ENCODE results near the gene AGFG1.

The AGFG1 gene

DNA sequence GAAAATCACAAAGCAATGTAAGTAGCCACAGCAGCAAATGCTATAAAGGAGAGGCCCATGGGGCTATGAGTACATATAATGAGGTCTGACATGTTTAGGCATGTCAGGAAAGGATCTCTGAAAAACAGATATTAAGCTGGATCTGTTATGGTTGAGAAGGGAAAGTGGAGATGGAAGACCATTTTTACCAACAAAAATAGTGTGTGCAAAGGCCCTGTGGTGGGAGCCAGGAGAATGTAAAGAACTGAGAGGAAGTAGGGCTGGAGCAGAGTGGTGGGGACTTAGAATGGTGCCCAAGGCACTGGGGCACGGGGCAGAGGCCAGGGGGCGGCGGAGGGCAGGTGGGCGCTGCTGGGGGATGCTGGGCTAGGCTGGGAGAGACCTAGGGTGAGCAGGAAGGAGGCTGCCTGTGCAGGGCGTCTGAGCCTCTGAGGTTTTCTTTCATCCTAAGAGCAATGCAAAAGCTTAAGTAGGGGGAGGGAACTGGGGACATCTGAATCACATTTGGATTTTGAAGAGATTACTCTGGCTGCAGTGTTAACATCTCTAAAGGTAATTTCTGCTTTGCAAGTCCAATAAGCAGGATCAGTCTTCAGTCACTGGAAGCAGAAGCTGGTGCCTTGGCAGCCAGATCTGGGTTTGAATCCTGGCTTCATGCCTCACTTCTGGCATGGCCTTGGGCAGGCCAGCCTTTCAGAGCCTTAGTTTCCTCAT, 4.9 kb upstream of the AGFG1 start:
- Histone ChIP-seq H3K36me3 (no peaks in the 10 kb centered on the region), H3K27me3 (no peaks in the 10 kb centered on the region), H3K9me3 (no peaks in the 10 kb centered on the region), H3K4me1 (ENCODE audit: control insufficient read depth in 1 of 2, insufficient read depth in 1 of 2, low read depth in 1 of 2, low read length in 1 of 2) (peaks cover 9 to 22% of the 10 kb centered on the region in 2 experiments), H3K4me3 (ENCODE audit: low read depth in 1 of 2, low read length in 1 of 2) (no peak overlapping the region), H3K27ac (no peak overlapping the region)
- TF ChIP-seq, protein P1, sequence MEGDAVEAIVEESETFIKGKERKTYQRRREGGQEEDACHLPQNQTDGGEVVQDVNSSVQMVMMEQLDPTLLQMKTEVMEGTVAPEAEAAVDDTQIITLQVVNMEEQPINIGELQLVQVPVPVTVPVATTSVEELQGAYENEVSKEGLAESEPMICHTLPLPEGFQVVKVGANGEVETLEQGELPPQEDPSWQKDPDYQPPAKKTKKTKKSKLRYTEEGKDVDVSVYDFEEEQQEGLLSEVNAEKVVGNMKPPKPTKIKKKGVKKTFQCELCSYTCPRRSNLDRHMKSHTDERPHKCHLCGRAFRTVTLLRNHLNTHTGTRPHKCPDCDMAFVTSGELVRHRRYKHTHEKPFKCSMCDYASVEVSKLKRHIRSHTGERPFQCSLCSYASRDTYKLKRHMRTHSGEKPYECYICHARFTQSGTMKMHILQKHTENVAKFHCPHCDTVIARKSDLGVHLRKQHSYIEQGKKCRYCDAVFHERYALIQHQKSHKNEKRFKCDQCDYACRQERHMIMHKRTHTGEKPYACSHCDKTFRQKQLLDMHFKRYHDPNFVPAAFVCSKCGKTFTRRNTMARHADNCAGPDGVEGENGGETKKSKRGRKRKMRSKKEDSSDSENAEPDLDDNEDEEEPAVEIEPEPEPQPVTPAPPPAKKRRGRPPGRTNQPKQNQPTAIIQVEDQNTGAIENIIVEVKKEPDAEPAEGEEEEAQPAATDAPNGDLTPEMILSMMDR (IDR thresholded peaks at IDR 0.05), result no peak

DNA sequence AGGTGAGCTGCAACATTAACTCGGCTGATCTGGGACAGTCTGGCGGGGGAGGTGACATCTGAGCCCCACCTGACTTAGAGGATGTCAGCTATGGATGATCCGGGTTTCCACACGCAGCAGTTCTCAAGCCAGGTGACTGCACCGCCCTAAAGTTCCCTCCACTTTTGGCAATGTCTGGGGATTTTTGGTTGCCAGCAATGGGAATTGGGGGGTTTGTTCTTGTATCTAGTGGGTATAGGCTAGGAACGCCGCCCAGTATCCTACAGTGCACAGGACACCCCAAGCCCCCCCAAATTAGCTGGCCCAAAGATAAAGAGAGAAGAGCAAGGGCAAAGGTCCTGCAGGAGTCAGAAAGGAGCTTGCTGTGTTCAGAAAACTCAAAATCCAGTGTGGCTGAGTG, 544 bp upstream of the AGFG1 start:
- peaks cover 36 to 58% of the 10 kb centered on the region in 2 experiments for H3K4me1 ChIP-seq (ENCODE audit: control insufficient read depth in 1 of 2, insufficient read depth in 1 of 2, low read depth in 1 of 2, low read length in 1 of 2)
- TF ChIP-seq, protein P1 (IDR thresholded peaks at IDR 0.05), result no peak
- no peaks in the 10 kb centered on the region for H3K9me3 ChIP-seq
- peak overlapping the region; percentile 63 to 76 for H3K4me3 ChIP-seq (ENCODE audit: low read depth in 1 of 2, low read length in 1 of 2)
- H3K27ac ChIP-seq, result peak overlapping the region; percentile 96
- H3K36me3 ChIP-seq, result no peaks in the 10 kb centered on the region
- H3K27me3 ChIP-seq, result no peaks in the 10 kb centered on the region

GRCh38 chr2:227472265-227473121, 537 bp downstream of the AGFG1 start:
- H3K9me3 ChIP-seq, result no peaks in the 10 kb centered on the region
- H3K36me3 ChIP-seq, result no peaks in the 10 kb centered on the region
- peak overlapping the region; percentile 96 for H3K27ac ChIP-seq
- H3K4me3 ChIP-seq (ENCODE audit: low read depth in 1 of 2, low read length in 1 of 2), result peak overlapping the region; percentile 63 to 76
- H3K27me3 ChIP-seq, result no peaks in the 10 kb centered on the region
- TF ChIP-seq, protein P1 (IDR thresholded peaks at IDR 0.05), result no peak
- H3K4me1 ChIP-seq (ENCODE audit: control insufficient read depth in 1 of 2, insufficient read depth in 1 of 2, low read depth in 1 of 2, low read length in 1 of 2), result peaks cover 38 to 59% of the 10 kb centered on the region in 2 experiments

DNA sequence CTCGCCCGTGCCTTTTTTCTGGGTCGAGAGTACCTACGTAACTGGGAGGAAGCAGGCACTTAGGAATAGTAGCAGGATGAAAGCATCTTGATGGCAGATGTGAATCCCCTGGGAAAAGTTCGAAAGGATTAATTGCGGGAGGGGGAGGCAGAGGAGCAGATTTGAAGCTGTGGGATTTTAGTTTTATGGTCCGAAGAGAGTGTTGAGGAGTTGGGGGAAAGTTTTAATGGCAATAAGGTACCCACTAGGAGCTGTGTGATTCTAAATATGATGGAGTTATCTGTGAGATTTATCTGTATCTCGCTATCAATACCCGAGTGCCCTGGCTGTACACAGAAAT, 1.1 kb downstream of the AGFG1 start:
- no peaks in the 10 kb centered on the region for H3K9me3 ChIP-seq
- H3K27me3 ChIP-seq, result no peaks in the 10 kb centered on the region
- peak overlapping the region; percentile 63 to 76 for H3K4me3 ChIP-seq (ENCODE audit: low read depth in 1 of 2, low read length in 1 of 2)
- H3K27ac ChIP-seq, result peak overlapping the region; percentile 96
- peaks cover 38 to 59% of the 10 kb centered on the region in 2 experiments for H3K4me1 ChIP-seq (ENCODE audit: control insufficient read depth in 1 of 2, insufficient read depth in 1 of 2, low read depth in 1 of 2, low read length in 1 of 2)
- H3K36me3 ChIP-seq, result no peaks in the 10 kb centered on the region
- TF ChIP-seq, protein P1 (IDR thresholded peaks at IDR 0.05), result no peak

GRCh38 chr2:227473806-227474205, 1.9 kb downstream of the AGFG1 start:
- peak overlapping the region; percentile 63 to 76 for H3K4me3 ChIP-seq (ENCODE audit: low read depth in 1 of 2, low read length in 1 of 2)
- TF ChIP-seq, protein P1 (IDR thresholded peaks at IDR 0.05), result no peak
- no peaks in the 10 kb centered on the region for H3K27me3 ChIP-seq
- peak overlapping the region; percentile 96 for H3K27ac ChIP-seq
- H3K4me1 ChIP-seq (ENCODE audit: control insufficient read depth in 1 of 2, insufficient read depth in 1 of 2, low read depth in 1 of 2, low read length in 1 of 2), result peaks cover 38 to 54% of the 10 kb centered on the region in 2 experiments
- H3K36me3 ChIP-seq, result no peaks in the 10 kb centered on the region
- H3K9me3 ChIP-seq, result no peaks in the 10 kb centered on the region

Data from neutrophil (primary cell).